Gastroesophageal sphincter (tissue), 3 donors: ENCODE data around the gene PCBP3.

Source experiments
- CTCF ChIP-seq, 4 experiments: fragments of 200-600 bp in 2 of 4; fragments of 450-650 bp in 2 of 4; sonication (generic) in 1 of 4; IDR thresholded peaks; one replicate each; pipeline ENCODE4 v1.5.1; 2017 to 2019; ENCODE audit warnings: antibody characterized with exemption in 4 of 4, mild to moderate bottlenecking in 2 of 4, moderate library complexity in 2 of 4
- EP300 ChIP-seq: sonication (generic); formaldehyde crosslinking; IDR thresholded peaks from one replicate; pipeline ENCODE4 v1.6.1; 2017; ENCODE audit warnings: antibody characterized with exemption, mild to moderate bottlenecking

- no peak for TF ChIP-seq CTCF (IDR thresholded peaks at IDR 0.05)
- TF ChIP-seq EP300: no peak
These were observed 348.2 kb downstream of the PCBP3 start for GRCh38 chr21:45991606-45992300.
